K562 (cell line): ENCODE measurements around the gene CUL2. TPM values are rescaled to one million over a fixed set of nuclear protein-coding genes. Genes with fewer than 3 reads are reported as not detected.

Source experiments
- ATF7 ChIP-seq: fragments of 450-650 bp; IDR thresholded peaks from 2 replicates; pipeline ENCODE4 v1.7.1; 2014; ENCODE audit warnings: mild to moderate bottlenecking, moderate library complexity
- CHD2 ChIP-seq: IDR thresholded peaks from 2 replicates; pipeline ENCODE4 v1.6.1; 2011; ENCODE audit warnings: low read depth, low read length
- CSDE1 ChIP-seq, 2 experiments: fragments of 450-650 bp; IDR thresholded peaks; 2 replicates each; pipeline ENCODE4 v1.6.1; 2016; ENCODE audit warnings: mild to moderate bottlenecking in 1 of 2
- DIDO1 ChIP-seq: fragments of 450-650 bp; IDR thresholded peaks from 2 replicates; pipeline ENCODE4 v1.6.1; 2016; ENCODE audit warnings: low read depth, missing biosample characterization, missing genetic modification characterization
- EP400 ChIP-seq: fragments of 450-650 bp; IDR thresholded peaks from 2 replicates; pipeline ENCODE4 v1.6.1; 2017; ENCODE audit warnings: antibody characterized with exemption, mild to moderate bottlenecking, moderate library complexity
- MCM7 ChIP-seq, 2 experiments: fragments of 450-650 bp; IDR thresholded peaks; 2 replicates each; pipeline ENCODE4 v1.6.1; 2016 to 2018
- MED1 ChIP-seq: sonication (generic); formaldehyde crosslinking; IDR thresholded peaks from 2 replicates; pipeline ENCODE4 v1.8.1; 2023; ENCODE audit warnings: missing genetic modification reagents, borderline replicate concordance
- NCOA1 ChIP-seq: fragments of 450-650 bp; IDR thresholded peaks from 2 replicates; pipeline ENCODE4 v1.6.1; 2016; ENCODE audit warnings: low read depth
- NONO ChIP-seq, 2 experiments: fragments of 200-400 bp in 1 of 2; fragments of 450-650 bp in 1 of 2; formaldehyde crosslinking in 1 of 2; IDR thresholded peaks; 2 replicates each; pipeline ENCODE4 v1.6.1; 2017; ENCODE audit warnings: low read depth in 2 of 2, mild to moderate bottlenecking in 2 of 2, moderate library complexity in 2 of 2, low read length in 1 of 2
- RBBP5 ChIP-seq: fragments of 200-600 bp; sonication (generic); IDR thresholded peaks from 2 replicates; pipeline ENCODE4 v1.6.1; 2012; ENCODE audit warnings: borderline replicate concordance, mild to moderate bottlenecking, low read length, control low read depth, inconsistent platforms; ENCODE audit not compliant: insufficient read depth, poor library complexity, severe bottlenecking
- SAFB ChIP-seq: fragments of 200-400 bp; formaldehyde crosslinking; IDR thresholded peaks from 2 replicates; pipeline ENCODE4 v1.6.1; 2017; ENCODE audit warnings: low read depth, low read length, borderline replicate concordance
- SMAD3 ChIP-seq: fragments of 450-650 bp; formaldehyde crosslinking; conservative IDR thresholded peaks from 2 replicates; pipeline ENCODE4 v1.4.0; 2020; ENCODE audit warnings: mild to moderate bottlenecking
- SRF ChIP-seq, 2 experiments: fragments of 250-450, 450-650 bp in 1 of 2; sonication (Bioruptor Pico) in 1 of 2; sonication (generic) in 1 of 2; formaldehyde crosslinking; IDR thresholded peaks; 2 replicates each; pipeline versions ENCODE4 v1.5.0 to v1.5.1; 2020 to 2022; ENCODE audit warnings: mild to moderate bottlenecking in 1 of 2, missing genetic modification reagents in 1 of 2
- TAF9B ChIP-seq: fragments of 450-650 bp; IDR thresholded peaks from 2 replicates; pipeline ENCODE4 v1.6.1; 2018; ENCODE audit warnings: mild to moderate bottlenecking; ENCODE audit not compliant: partially characterized antibody
- ZNF143 ChIP-seq: sonication (generic); formaldehyde crosslinking; IDR thresholded peaks from 2 replicates; pipeline ENCODE4 v1.9.0; 2022; ENCODE audit warnings: mild to moderate bottlenecking, missing genetic modification reagents
- ZNF551 ChIP-seq: fragments of 250-450 bp; sonication (Bioruptor Pico); IDR thresholded peaks from 2 replicates; pipeline ENCODE4 v1.5.0; 2021; ENCODE audit warnings: mild to moderate bottlenecking, moderate library complexity
- polyA plus RNA-seq, 8 experiments: library from polyadenylated mRNA; depleted of rRNA in 4 of 8; stranded (reverse) in 5 of 8; unstranded in 3 of 8; fragments of >200 nt; fragmentation: Nextera tagmentation in 2 of 8; fragmentation: Illumina TruSeq in 1 of 8; extraction: Ambion mirVana in 2 of 8; extraction: Trizol in 1 of 8; gene quantifications; 2 replicates each; pipeline versions ENCODE4 v1.2.1 to v1.2.3, GENCODE V29; 2011 to 2014; ENCODE audit warnings: inconsistent platforms in 1 of 8, missing spikeins in 1 of 8
- total RNA-seq, 7 experiments: library from RNA; depleted of rRNA in 6 of 7; stranded (reverse); fragments of >200 nt in 6 of 7; fragmentation: Illumina TruSeq in 2 of 7; extraction: Trizol in 2 of 7; gene quantifications; 2 replicates each; pipeline versions ENCODE4 v1.2.1 to v1.2.3, GENCODE V29; 2011 to 2021; ENCODE audit warnings: low replicate concordance in 1 of 7
- TF ChIP-seq, protein P1 (sequence below), 3 experiments: fragments of 200-800 bp in 1 of 3; sonication (Bioruptor generic) in 1 of 3; sonication (generic) in 1 of 3; formaldehyde crosslinking in 1 of 3; IDR thresholded peaks; 2 replicates each; pipeline versions ENCODE4 v1.6.1 to v1.8.0; 2016 to 2022; ENCODE audit warnings: mild to moderate bottlenecking in 2 of 3, missing compliant biosample characterization in 2 of 3, missing genetic modification characterization in 2 of 3, missing genetic modification reagents in 1 of 3
- TF ChIP-seq, protein P2 (sequence below): IDR thresholded peaks from 2 replicates; pipeline ENCODE4 v1.6.1; 2016; ENCODE audit warnings: missing genetic modification characterization, missing compliant biosample characterization
- TF ChIP-seq, protein P3 (sequence below): fragments of 450-650 bp; formaldehyde crosslinking; IDR thresholded peaks from 2 replicates; pipeline ENCODE4 v1.4.0; 2020; ENCODE audit warnings: mild to moderate bottlenecking, moderate library complexity
- TF ChIP-seq, protein P4 (sequence below): fragments of 250-450 bp; sonication (Bioruptor Pico); IDR thresholded peaks from 2 replicates; pipeline ENCODE4 v1.8.0; 2022; ENCODE audit warnings: inconsistent platforms, mild to moderate bottlenecking, moderate library complexity, borderline replicate concordance
- TF ChIP-seq, protein P5 (sequence below): sonication (generic); formaldehyde crosslinking; IDR thresholded peaks from 2 replicates; pipeline ENCODE4 v1.8.1; 2022; ENCODE audit warnings: missing genetic modification reagents

Gene CUL2
- total and polyA plus RNA-seq, 9 of the 15 experiments (the other 6 are each of a cell fraction or from before 2014, with no cell fraction given) = 17.3 to 46.3 (median 41.2) TPM

DNA sequence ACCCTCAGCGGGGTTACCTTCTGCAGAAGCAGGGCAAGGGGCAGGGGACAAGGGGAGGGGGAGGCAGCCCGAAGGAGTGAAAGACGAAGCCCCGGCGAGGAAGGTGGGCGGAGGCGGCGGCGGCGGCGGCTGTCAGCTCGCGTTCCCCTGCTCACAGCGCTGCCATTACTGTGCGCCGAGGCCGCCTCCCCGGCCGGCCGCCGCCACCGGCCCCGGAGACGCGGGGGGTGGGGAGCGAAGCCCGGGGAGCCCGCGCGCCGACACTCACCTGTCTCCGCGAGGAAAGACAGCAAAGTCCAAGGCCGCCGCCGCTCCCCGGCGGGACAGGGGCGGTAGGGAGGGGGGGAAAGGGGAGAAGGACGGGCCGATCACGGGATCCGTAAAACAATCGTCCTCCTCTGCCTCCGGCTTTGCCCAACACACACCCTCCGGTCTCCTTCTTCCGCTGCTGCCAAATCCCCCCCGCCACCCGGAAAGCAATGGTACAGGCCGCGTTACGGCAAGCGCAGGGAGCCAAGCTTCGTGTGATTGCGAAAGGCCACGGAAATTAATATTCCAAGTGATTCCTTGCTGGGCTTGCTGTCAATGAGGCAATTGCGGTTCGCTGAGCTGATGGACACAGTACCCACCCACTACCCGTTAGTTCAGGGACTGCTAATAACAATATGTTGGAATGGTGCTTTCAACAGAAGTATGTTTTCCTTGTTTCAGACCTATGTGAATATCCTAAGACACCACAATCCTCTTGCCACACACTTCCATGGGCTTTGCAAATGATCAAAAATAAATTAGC, at the start of gene CUL2 (continued):
- TF ChIP-seq, protein P1, sequence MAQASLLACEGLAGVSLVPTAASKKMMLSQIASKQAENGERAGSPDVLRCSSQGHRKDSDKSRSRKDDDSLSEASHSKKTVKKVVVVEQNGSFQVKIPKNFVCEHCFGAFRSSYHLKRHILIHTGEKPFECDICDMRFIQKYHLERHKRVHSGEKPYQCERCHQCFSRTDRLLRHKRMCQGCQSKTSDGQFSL (CRISPR knock-in tag; IDR thresholded peaks at IDR 0.05) = no peak; the same call in 1 of the 2 replicates
- TF ChIP-seq, protein P1 (tag; IDR thresholded peaks at IDR 0.05) = no peak
- TF ChIP-seq, protein P2, sequence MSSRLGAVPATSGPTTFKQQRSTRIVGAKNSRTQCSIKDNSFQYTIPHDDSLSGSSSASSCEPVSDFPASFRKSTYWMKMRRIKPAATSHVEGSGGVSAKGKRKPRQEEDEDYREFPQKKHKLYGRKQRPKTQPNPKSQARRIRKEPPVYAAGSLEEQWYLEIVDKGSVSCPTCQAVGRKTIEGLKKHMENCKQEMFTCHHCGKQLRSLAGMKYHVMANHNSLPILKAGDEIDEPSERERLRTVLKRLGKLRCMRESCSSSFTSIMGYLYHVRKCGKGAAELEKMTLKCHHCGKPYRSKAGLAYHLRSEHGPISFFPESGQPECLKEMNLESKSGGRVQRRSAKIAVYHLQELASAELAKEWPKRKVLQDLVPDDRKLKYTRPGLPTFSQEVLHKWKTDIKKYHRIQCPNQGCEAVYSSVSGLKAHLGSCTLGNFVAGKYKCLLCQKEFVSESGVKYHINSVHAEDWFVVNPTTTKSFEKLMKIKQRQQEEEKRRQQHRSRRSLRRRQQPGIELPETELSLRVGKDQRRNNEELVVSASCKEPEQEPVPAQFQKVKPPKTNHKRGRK = peak; percentile 97
- TF ChIP-seq EP400 (peak; percentile 81), ATF7 (peak; percentile 99), SMAD3 (no peak), SRF (CRISPR knock-in tag; IDR thresholded peaks at IDR 0.05) (no peak), TAF9B (peak; percentile 71), CHD2 (no peak), CSDE1 (IDR thresholded peaks at IDR 0.05) (0 out of 4 replicates have a peak, but pooled peaks of 1 of the 2 experiments have one; percentile 40), RBBP5 (peak; percentile 86), MCM7 (IDR thresholded peaks at IDR 0.05) (no peak), MED1 (CRISPR knock-in tag) (no peak), DIDO1 (peak; percentile 75), NCOA1 (0 out of 2 replicates have a peak, but pooled peaks have one; percentile 42), NONO (IDR thresholded peaks at IDR 0.05; ENCODE audit: low read depth in 2 of 2, low read length in 1 of 2) (peak in 1 of 2 experiments; percentile 98; a peak in 2 of 4 replicates), ZNF143 (CRISPR knock-in tag) (no peak), ZNF551 (CRISPR knock-in tag) (no peak), SAFB (no peak)
- TF ChIP-seq, protein P3, sequence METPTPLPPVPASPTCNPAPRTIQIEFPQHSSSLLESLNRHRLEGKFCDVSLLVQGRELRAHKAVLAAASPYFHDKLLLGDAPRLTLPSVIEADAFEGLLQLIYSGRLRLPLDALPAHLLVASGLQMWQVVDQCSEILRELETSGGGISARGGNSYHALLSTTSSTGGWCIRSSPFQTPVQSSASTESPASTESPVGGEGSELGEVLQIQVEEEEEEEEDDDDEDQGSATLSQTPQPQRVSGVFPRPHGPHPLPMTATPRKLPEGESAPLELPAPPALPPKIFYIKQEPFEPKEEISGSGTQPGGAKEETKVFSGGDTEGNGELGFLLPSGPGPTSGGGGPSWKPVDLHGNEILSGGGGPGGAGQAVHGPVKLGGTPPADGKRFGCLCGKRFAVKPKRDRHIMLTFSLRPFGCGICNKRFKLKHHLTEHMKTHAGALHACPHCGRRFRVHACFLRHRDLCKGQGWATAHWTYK (CRISPR knock-in tag) = 0 out of 2 replicates have a peak, but pooled peaks have one; percentile 52
- TF ChIP-seq, protein P4, sequence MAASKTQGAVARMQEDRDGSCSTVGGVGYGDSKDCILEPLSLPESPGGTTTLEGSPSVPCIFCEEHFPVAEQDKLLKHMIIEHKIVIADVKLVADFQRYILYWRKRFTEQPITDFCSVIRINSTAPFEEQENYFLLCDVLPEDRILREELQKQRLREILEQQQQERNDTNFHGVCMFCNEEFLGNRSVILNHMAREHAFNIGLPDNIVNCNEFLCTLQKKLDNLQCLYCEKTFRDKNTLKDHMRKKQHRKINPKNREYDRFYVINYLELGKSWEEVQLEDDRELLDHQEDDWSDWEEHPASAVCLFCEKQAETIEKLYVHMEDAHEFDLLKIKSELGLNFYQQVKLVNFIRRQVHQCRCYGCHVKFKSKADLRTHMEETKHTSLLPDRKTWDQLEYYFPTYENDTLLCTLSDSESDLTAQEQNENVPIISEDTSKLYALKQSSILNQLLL = no peak
- TF ChIP-seq, protein P5, sequence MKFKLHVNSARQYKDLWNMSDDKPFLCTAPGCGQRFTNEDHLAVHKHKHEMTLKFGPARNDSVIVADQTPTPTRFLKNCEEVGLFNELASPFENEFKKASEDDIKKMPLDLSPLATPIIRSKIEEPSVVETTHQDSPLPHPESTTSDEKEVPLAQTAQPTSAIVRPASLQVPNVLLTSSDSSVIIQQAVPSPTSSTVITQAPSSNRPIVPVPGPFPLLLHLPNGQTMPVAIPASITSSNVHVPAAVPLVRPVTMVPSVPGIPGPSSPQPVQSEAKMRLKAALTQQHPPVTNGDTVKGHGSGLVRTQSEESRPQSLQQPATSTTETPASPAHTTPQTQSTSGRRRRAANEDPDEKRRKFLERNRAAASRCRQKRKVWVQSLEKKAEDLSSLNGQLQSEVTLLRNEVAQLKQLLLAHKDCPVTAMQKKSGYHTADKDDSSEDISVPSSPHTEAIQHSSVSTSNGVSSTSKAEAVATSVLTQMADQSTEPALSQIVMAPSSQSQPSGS (CRISPR knock-in tag) = no peak
